A673 (cell line): Measurements from ENCODE around the gene ALDH1L1. TPM values are rescaled to one million over a fixed set of nuclear protein-coding genes. Genes with fewer than 3 reads are reported as not detected.

Experiments
- BruUV-seq: library from RNA; stranded (reverse); fragments of 400-500 nt; replicated peaks from 2 replicates; lab custom pipeline; 2021; lab: Mats Ljungman, UMichigan
- CTCF ChIA-PET: fragments of 300-600 bp; sonication (Branson Sonifier 250); formaldehyde crosslinking; loops from one replicate; lab custom pipeline; 2022; ENCODE audit warnings: antibody characterized with exemption; lab: Charles Lee
- POLR2A ChIA-PET: fragments of 300-600 bp; sonication (Branson Sonifier 250); formaldehyde crosslinking; loops from one replicate; lab custom pipeline; 2022; ENCODE audit warnings: antibody characterized with exemption; ENCODE audit not compliant: low non-redundant PET; lab: Charles Lee
- DNase-seq: peaks from one replicate; pipeline ENCODE4 v3.0.0-alpha.2; 2015; ENCODE audit warnings: low spot score
- H3K27ac ChIP-seq: fragments of 200-600 bp; sonication (generic); 2 replicates; pipeline ENCODE4 v1.5.1; 2016; ENCODE audit warnings: mixed run types, low read depth, mild to moderate bottlenecking, mixed read lengths, antibody characterized with exemption, low read length; ENCODE audit not compliant: poor library complexity, severe bottlenecking
- H3K27me3 ChIP-seq: fragments of 200-600 bp; sonication (generic); replicated peaks from 2 replicates; pipeline ENCODE4 v1.6.1; 2017; ENCODE audit warnings: mixed run types, low read depth, mild to moderate bottlenecking, mixed read lengths, antibody characterized with exemption, low read length; ENCODE audit not compliant: insufficient read depth, poor library complexity
- H3K36me3 ChIP-seq: fragments of 200-600 bp; sonication (generic); 2 replicates; pipeline ENCODE4 v1.6.1; 2016; ENCODE audit warnings: mixed run types, mild to moderate bottlenecking, mixed read lengths, antibody characterized with exemption, low read length; ENCODE audit not compliant: insufficient read depth, poor library complexity, severe bottlenecking
- H3K4me1 ChIP-seq: fragments of 200-600 bp; sonication (generic); 2 replicates; pipeline ENCODE4 v1.6.1; 2017; ENCODE audit warnings: mixed run types, mild to moderate bottlenecking, mixed read lengths, antibody characterized with exemption, low read length; ENCODE audit not compliant: insufficient read depth, poor library complexity, severe bottlenecking
- H3K4me3 ChIP-seq: fragments of 200-600 bp; sonication (generic); 2 replicates; pipeline ENCODE4 v1.5.1; 2016; ENCODE audit warnings: low read depth, mixed run types, mild to moderate bottlenecking, mixed read lengths, low read length; ENCODE audit not compliant: poor library complexity, severe bottlenecking
- H3K9me3 ChIP-seq: fragments of 200-600 bp; sonication (generic); 2 replicates; pipeline ENCODE4 v1.6.1; 2016; ENCODE audit warnings: mixed run types, low read depth, mild to moderate bottlenecking, mixed read lengths, antibody characterized with exemption, low read length; ENCODE audit not compliant: poor library complexity, severe bottlenecking
- CTCF ChIP-seq: fragments of 300-800, 200-600 bp; sonication (generic); conservative IDR thresholded peaks from 2 replicates; pipeline ENCODE4 v1.5.1; 2017; ENCODE audit warnings: low read depth, mild to moderate bottlenecking, antibody characterized with exemption, low read length, moderate library complexity, mixed read lengths
- EZH2 ChIP-seq: fragments of 200-600 bp; sonication (generic); IDR thresholded peaks from 2 replicates; pipeline ENCODE4 v1.6.1; 2017; ENCODE audit warnings: borderline replicate concordance, low read depth, mild to moderate bottlenecking, mixed read lengths, antibody characterized with exemption, low read length; ENCODE audit not compliant: poor library complexity, severe bottlenecking
- intact Hi-C: fragments of 100-400 bp; cut with micrococcal nuclease; formaldehyde crosslinking; loops from one replicate; pipeline ENCODE4 v1.10.0; 2022; ENCODE audit not compliant: unreplicated experiment
- total RNA-seq: library from RNA; stranded (reverse); gene quantifications from 2 replicates; pipeline ENCODE4 v1.2.3, GENCODE V29; 2021

Gene ALDH1L1
- total RNA-seq, 1 experiment from 2014 or later = 16.9 TPM

DNA sequence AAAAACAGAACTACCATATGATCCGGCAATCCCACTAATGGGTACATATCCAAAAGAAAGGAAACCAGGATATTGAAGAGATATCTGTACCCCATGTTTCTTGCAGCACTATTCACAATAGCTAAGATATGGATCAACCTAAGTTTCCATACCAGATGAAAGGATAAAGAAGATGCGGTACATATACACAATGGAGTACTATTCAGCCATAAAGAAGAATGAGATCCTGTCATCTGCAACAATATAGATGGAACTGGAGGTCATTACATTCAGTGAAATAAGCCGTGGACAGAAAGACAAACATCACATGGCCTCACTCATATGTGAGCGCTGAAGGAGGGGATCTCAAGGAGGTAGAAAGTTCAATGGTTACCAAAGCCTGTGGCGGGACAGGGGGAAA lies 99.4 kb downstream of the ALDH1L1 start:
- no peaks in the 10 kb centered on the region for H3K27me3 ChIP-seq
- H3K4me3 ChIP-seq = no peak overlapping the region
- H3K9me3 ChIP-seq = no peaks in the 10 kb centered on the region
- H3K27ac ChIP-seq = no peak overlapping the region
- ChIA-PET CTCF (no interaction called here), POLR2A (no interaction called here)
- H3K4me1 ChIP-seq = peaks cover 6% of the 10 kb centered on the region
- no peak for DNase-seq
- TF ChIP-seq CTCF (no peak), EZH2 (no peak)
- intact Hi-C loops = no loop called here
- TSS peak; percentile 11 for BruUV-seq
- no peaks in the 10 kb centered on the region for H3K36me3 ChIP-seq

GRCh38 chr3:126078866-126079265 lies 101.5 kb downstream of the ALDH1L1 start:
- no peak for DNase-seq
- Histone ChIP-seq H3K27ac (no peak overlapping the region), H3K9me3 (no peaks in the 10 kb centered on the region), H3K4me3 (no peak overlapping the region), H3K27me3 (no peaks in the 10 kb centered on the region), H3K36me3 (no peaks in the 10 kb centered on the region), H3K4me1 (peaks cover 6% of the 10 kb centered on the region)
- POLR2A ChIA-PET = no interaction called here
- TF ChIP-seq EZH2 = no peak
- no peak for TF ChIP-seq CTCF
- intact Hi-C loops = no loop called here
- no TSS peak for BruUV-seq
- CTCF ChIA-PET = no interaction called here

DNA sequence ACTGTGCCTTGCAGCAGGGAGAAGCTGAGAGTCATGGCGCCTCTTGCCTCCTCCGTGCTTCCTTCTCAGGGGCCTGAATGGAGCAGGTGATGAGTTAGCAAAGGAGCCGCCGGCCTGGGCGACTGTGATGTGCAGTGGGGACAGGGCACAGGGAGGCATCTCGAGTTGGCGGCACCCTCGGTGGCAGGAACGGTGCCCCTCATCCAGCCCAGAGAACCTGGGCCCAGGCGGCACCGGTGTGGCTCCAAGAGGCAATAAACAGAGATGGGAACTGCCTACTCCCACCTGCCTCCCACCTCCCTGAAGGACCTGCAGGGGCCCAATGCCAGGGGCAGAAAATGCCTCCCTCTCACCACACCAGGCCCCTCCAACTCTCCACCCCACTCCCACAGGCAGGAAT lies 102.6 kb downstream of the ALDH1L1 start:
- intact Hi-C loops = no loop called here

More for the DNA sequence above, 102.6 kb downstream of the ALDH1L1 start:
- Histone ChIP-seq H3K27ac (no peak overlapping the region), H3K4me1 (peaks cover 5% of the 10 kb centered on the region), H3K27me3 (no peaks in the 10 kb centered on the region), H3K4me3 (no peak overlapping the region), H3K36me3 (no peaks in the 10 kb centered on the region), H3K9me3 (no peaks in the 10 kb centered on the region)
- DNase-seq = no peak
- TF ChIP-seq CTCF = no peak
- TF ChIP-seq EZH2 = no peak
- POLR2A ChIA-PET = no interaction called here
- CTCF ChIA-PET = no interaction called here
- BruUV-seq = no TSS peak
